ENCODE data around the gene ISM2. TPM values are rescaled to one million over a fixed set of nuclear protein-coding genes. Genes with fewer than 3 reads are reported as not detected.

ISM2 gene
- total and polyA plus RNA-seq, 9 of the 15 experiments (the other 6 are each of a cell fraction or from before 2014, with no cell fraction given): 0.08 to 0.11 TPM; not detected in 7

DNA sequence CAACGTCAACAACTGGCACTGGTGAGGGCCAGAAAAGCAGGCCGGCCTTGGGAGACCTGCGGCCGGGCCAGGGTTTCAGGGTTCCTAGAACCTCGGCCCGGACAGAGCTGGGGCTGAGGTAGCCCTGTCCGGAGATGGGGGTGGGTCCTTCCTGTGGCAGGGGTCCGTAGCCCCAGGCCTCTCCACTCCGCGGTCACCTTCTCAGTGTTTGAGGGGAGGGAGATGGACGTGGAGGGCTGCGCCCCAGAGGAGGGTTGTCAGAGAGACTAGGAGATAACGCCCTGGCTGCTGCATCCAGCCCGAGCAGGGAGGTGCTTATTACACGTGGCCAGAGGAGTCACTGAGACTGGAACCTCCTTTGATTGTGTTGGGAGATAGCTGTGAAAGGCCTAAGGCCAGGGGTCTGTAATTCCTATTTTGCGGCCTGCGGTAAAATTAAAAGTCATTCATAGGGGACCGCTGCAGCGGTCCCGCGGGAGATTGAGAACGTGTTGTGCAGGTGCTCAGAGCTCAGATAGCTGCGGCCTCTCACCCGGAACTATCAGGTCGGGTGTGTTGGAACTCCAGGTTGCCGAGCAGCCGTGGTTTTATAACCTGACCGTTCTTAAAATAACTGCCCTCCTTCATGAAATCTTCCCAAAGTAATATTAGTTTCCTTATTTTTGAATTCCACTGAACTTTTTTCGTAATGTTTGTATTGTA is 40.2 kb downstream of the ISM2 start (continued):
- TF ChIP-seq, protein P1, sequence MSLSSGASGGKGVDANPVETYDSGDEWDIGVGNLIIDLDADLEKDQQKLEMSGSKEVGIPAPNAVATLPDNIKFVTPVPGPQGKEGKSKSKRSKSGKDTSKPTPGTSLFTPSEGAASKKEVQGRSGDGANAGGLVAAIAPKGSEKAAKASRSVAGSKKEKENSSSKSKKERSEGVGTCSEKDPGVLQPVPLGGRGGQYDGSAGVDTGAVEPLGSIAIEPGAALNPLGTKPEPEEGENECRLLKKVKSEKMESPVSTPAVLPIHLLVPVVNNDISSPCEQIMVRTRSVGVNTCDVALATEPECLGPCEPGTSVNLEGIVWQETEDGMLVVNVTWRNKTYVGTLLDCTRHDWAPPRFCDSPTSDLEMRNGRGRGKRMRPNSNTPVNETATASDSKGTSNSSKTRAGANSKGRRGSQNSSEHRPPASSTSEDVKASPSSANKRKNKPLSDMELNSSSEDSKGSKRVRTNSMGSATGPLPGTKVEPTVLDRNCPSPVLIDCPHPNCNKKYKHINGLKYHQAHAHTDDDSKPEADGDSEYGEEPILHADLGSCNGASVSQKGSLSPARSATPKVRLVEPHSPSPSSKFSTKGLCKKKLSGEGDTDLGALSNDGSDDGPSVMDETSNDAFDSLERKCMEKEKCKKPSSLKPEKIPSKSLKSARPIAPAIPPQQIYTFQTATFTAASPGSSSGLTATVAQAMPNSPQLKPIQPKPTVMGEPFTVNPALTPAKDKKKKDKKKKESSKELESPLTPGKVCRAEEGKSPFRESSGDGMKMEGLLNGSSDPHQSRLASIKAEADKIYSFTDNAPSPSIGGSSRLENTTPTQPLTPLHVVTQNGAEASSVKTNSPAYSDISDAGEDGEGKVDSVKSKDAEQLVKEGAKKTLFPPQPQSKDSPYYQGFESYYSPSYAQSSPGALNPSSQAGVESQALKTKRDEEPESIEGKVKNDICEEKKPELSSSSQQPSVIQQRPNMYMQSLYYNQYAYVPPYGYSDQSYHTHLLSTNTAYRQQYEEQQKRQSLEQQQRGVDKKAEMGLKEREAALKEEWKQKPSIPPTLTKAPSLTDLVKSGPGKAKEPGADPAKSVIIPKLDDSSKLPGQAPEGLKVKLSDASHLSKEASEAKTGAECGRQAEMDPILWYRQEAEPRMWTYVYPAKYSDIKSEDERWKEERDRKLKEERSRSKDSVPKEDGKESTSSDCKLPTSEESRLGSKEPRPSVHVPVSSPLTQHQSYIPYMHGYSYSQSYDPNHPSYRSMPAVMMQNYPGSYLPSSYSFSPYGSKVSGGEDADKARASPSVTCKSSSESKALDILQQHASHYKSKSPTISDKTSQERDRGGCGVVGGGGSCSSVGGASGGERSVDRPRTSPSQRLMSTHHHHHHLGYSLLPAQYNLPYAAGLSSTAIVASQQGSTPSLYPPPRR (CRISPR knock-in tag; IDR thresholded peaks at IDR 0.05; ENCODE audit: borderline replicate concordance): 0 out of 2 replicates have a peak, but pooled peaks have one; percentile 1
- TF ChIP-seq, protein P2, sequence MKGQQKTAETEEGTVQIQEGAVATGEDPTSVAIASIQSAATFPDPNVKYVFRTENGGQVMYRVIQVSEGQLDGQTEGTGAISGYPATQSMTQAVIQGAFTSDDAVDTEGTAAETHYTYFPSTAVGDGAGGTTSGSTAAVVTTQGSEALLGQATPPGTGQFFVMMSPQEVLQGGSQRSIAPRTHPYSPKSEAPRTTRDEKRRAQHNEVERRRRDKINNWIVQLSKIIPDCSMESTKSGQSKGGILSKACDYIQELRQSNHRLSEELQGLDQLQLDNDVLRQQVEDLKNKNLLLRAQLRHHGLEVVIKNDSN (CRISPR knock-in tag; IDR thresholded peaks at IDR 0.05): peak; percentile 21; the same call in 1 of the 2 replicates
- TF ChIP-seq, protein P3, sequence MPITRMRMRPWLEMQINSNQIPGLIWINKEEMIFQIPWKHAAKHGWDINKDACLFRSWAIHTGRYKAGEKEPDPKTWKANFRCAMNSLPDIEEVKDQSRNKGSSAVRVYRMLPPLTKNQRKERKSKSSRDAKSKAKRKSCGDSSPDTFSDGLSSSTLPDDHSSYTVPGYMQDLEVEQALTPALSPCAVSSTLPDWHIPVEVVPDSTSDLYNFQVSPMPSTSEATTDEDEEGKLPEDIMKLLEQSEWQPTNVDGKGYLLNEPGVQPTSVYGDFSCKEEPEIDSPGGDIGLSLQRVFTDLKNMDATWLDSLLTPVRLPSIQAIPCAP (CRISPR knock-in tag; IDR thresholded peaks at IDR 0.05; ENCODE audit: borderline replicate concordance): 0 out of 2 replicates have a peak, but pooled peaks have one; percentile 36
- TF ChIP-seq OTX1 (CRISPR knock-in tag; IDR thresholded peaks at IDR 0.05): no peak
- peak; percentile 50; the same call in 1 of the 2 replicates for TF ChIP-seq KAT7 (CRISPR knock-in tag; IDR thresholded peaks at IDR 0.05; ENCODE audit: borderline replicate concordance)
- TF ChIP-seq NUFIP1 (IDR thresholded peaks at IDR 0.05; ENCODE audit: partially characterized antibody): no peak
- TF ChIP-seq, protein P4, sequence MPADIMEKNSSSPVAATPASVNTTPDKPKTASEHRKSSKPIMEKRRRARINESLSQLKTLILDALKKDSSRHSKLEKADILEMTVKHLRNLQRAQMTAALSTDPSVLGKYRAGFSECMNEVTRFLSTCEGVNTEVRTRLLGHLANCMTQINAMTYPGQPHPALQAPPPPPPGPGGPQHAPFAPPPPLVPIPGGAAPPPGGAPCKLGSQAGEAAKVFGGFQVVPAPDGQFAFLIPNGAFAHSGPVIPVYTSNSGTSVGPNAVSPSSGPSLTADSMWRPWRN (IDR thresholded peaks at IDR 0.05; ENCODE audit: low read depth): 0 out of 2 replicates have a peak, but pooled peaks have one; percentile 15
- no peak for TF ChIP-seq MEF2D (tag; conservative IDR thresholded peaks at IDR 0.05; ENCODE audit: low read depth)
- TF ChIP-seq ZC3H4 (CRISPR knock-in tag; IDR thresholded peaks at IDR 0.05; ENCODE audit: borderline replicate concordance): peak; percentile 32; the same call in 1 of the 2 replicates
- TF ChIP-seq FOXK1 (CRISPR knock-in tag; IDR thresholded peaks at IDR 0.05; ENCODE audit: borderline replicate concordance): 0 out of 2 replicates have a peak, but pooled peaks have one; percentile 47
- TF ChIP-seq CBX1 (IDR thresholded peaks at IDR 0.05; ENCODE audit: low read depth): 0 out of 2 replicates have a peak, but pooled peaks have one; percentile 30
